ENCODE results near the gene NUDT7.
A peak's percentile ranks its signal among the peaks of the same experiment; 100 is the strongest.

The NUDT7 gene

DNA sequence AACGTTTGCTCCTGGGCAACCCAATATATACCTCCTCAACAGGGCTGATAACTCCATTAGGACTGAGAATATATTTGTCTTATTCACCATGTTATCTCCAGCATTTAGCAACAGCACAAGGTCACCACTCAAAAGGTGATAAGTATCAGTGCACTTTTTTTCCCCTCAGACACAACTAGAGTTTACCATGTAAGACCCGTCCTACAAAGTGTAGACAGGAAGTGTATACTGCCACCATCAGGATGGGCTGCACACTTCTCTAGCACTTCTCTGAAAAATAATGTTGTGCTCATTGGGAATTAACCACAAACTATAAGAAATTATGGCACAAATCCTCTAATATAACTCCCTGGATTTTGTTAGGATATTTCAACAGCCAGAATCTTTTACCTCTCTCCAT lies 60.4 kb downstream of the NUDT7 start:
- DNase-seq = no peak

DNA sequence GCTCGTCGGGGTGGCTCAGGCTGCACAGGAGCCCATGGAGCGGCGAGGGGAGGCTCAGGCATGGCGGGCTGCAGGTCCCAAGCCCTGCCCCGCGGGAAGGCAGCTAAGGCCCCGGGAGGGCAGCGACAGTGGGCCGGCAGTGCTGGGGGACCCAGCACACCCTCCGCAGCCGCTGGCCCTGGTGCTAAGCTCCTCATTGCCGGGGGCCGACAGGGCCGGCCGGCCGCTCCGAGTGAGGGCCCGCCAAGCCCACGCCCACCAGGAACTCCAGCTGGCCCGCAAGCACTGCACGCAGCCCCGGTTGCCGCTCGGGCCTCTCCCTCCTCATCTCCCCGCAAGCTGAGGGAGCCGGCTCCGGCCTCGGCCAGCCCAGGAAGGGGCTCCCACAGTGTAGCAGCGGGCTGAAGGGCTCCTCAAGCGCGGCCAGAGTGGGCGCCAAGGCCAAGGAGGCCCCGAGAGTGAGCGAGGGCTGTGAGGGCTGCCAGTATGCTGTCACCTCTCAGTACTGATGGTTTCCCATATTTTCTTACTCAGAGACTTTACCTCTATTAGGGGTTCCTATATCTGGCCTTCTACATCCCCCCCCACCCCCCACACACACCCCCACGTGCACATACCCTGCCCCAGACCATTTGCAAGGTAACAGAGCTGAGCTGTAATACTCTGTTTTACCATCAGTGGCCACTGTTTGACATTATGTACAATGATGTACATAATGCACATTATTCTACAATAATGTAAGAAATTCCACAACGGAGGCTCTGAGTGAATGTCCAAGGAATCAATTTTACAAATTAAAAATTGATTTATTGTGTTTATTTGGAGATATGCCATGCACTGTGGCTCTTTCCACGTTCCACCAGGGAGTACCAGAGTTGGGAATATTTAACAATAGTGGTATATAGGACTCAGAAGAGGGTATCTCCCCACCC lies 62.4 kb downstream of the NUDT7 start:
- DNase-seq = no peak

DNA sequence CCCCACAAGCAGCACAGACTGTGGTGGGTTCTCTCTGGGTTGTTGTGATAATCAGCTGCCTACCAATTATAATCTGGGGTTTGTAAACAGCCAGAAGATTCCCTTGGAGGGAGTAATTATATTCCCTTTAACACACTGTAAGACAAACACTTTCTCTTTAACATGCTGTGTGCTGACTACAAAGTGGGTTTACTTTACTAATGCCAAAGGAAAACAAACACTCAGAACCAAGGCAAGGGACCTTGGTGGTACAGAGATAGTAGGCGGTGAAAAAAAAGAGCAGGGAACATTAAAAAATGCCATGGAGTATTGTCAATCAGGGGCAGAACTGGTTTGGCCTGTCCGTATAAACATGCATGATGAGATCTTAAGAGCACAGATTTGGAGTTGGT lies 63.1 kb downstream of the NUDT7 start:
- no peak for DNase-seq

DNA sequence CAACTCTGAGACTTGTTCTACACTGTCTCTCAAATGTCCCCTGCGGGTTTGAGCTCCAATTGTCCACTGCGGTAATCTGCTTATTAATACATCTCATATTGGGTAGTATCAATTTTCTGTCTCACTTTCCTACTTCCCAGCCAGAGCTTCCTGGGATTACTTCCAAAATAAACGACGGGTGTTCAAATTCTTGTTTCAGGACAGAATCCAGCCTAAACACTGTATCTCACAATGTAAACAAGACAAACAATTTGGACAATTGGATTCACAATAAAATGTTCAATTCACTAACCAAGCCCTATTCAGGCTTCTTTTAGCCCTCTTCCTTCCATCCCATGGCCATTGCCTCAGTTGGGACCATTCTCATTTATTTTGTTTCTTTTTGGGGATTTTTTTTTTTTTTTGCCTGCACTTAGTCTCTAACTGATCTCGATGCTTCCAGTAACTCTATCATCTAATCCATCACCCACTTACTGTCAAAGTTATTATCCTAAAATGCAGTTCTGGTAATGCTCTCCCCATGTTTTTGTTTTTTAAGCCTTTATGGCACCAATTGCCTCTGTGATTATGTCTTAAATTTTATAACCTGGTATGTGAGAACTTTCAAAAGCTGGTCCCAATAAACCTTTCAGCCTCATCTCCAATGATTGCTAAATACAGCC lies 64.0 kb downstream of the NUDT7 start:
- no peak for DNase-seq

DNA sequence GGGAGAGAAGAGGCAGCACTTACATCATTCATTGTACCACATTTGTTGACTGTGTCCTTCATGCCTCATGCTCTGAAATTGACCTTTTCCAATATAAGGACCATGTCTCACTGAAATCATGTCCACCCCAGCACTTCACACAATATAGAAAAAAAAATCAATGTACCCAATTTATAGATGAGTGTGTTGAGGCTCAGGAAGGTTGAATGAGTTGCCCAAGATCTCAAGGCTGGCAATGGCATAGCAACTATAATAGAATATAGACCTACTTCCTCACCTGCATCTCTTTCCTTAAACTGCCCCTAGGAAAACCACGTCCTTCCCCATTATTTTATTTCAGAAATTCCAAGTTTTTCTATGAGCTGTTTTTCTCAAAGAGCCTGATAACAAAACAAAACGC lies 65.1 kb downstream of the NUDT7 start:
- no peak for DNase-seq

DNA sequence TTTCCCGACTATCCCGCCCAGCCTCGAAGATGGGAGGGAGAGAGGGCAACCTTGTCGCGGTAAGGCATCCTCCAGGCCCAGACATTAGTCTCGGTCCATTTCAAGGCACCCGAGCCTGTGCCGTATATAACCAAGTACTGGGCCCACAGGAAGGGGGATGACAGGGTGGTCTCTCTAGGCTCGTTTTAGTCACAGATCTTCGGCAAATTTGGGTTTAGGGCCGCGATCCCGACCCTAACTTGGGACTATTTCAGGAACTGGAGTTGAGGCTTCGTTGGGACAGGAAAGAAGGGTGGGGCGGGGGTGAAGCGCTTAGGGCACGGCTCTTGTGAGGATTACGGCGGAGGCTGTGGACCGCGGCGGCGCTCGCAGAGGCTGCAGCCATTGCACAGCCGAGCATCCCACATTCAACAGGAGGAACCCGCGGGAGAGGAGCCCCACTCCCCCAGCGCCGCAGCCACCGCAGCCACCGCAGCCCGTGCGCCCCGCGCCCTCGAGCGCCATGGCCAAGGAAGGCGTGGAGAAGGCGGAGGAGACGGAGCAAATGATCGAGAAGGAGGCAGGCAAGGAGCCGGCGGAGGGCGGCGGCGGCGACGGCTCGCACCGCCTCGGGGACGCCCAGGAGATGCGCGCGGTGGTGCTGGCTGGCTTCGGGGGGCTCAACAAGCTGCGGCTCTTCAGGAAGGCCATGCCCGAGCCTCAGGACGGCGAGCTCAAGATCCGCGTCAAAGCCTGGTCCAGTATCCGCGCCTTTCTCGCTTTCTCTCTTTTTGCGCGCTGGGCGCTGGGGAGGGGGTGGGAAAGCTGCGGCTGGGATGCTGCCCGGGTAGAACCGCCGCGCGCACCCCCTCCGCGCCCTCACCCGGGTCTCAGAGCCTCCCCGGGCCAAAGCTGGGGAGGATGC lies 66.1 kb downstream of the NUDT7 start, which contains the start of gene VAT1L:
Gene VAT1L (plus strand): TSS at position 384 of the 904 bp plus-strand sequence. CDS start 119 bp downstream, at position 503.
- DNase-seq = peak; percentile 70

DNA sequence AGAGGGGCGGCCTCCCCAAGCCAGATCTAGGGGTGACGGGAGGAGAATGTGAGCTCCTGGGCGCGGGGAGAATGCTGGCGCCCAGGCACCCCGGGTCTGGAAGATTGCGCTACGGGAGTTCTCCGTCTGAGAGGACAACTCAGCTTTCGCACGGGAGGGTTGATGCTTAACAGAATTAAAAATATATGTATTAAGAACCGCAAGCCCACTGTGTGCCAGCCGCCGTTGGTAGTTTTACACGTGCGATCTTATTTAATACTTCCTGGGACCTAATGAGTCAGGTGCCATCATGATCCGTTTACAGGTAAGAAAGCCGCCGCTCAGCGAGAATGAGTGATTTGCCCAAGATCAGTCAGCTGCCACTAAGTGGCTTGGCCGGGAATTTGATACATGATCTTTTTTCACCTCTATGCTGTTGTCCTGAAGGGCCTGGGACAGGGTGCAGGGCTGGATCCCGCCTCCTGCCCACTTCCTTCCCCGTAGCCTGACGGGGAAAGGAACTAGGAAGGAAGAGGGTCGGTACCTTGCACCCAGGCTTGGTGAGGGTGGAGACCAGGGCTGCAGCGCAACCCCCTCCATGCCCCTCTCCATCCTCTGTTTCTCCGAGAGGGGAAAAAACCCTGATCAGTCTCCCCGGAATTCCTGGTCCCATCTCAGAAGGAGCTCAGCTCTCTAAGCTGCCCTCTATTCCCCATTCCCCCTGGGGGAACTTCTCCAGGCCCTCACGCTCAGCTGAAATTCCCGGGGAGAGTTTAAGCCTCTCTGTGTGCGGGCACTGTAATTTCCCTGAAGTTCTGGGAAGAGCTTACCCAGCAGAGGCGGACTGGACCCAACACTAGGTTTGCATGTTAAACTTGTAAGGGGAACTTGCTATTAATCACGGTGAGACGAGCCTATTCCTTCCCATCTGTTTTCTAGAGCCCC lies 67.0 kb downstream of the NUDT7 start:
- DNase-seq = no peak

DNA sequence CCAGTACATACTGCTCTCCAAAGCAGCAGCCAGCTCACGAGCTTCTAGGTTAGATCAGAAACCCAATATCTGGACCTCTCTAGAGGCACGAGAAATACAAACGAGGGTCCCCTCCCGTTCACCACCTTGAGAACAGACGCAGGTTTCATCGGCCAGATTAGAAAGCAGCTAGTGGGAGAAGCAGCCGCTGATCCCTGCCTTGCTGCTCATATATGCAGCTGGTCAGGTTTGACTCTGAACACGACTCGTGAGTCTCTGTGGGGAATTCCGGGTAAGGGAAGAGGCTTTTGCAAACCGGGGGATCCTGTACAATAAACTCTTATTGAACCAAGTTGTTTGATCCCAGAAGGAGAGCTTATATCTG lies 67.7 kb downstream of the NUDT7 start:
- no peak for DNase-seq

DNA sequence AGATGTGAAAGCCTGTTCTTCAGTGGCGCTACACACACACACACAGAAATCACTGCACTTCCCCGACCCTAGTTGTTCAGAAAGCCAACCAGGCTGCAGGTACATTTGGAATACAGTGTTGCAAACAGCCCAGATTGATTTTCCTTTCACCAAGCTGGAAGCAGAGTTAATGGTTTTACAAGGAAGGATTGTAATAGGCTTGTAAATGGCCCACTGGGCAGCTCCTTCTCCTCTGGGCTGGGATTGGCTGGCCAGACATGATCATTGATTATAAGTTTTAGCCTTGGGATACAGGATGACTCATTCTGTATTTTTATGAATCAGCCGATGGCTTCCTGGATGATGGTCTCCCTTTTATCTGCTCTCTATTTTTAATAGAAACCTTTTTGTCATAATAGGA lies 68.6 kb downstream of the NUDT7 start:
- DNase-seq = no peak
